Stimulated activated CD4-positive, alpha-beta T cell treated with anti-CD3 and anti-CD28 coated beads, Interleukin-15, amount 100 ng/mL, for 48 hours (primary cell): ENCODE measurements around the gene RAB7B.

Source experiments
- DNase-seq, 2 donors: peaks; one replicate each; pipeline ENCODE4 v3.0.0-alpha.2; 2020; ENCODE audit warnings: low read depth in 2 of 2

RAB7B gene

DNA sequence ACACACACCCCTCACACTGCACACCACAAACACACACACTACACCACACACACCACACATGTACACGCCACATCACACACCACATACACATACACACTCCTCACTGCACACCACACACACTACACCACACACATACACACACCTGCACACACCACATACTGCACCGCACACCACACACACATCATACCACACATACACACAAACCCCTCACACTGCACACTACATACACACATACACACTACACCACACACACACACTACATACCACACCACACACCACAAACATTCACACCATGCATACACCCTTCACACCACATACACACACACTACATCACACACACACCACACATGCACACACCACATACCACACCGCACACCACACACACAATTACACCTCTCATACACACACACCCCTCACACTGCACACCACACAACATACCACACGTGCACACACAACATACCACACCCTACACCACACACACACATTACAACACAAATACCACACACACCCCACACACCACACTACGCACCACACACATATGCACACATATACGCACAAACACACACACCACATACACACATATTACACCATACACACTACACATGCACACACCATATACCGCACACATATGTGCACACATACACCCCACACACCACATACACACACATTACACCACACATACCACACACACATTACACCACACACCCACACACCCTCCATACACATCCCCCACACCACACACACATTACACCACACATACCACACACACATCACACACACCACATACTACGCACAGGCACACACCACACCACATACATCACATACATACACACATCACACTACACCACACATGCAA is 29.6 kb downstream of the RAB7B start:
- DNase-seq = no peak

DNA sequence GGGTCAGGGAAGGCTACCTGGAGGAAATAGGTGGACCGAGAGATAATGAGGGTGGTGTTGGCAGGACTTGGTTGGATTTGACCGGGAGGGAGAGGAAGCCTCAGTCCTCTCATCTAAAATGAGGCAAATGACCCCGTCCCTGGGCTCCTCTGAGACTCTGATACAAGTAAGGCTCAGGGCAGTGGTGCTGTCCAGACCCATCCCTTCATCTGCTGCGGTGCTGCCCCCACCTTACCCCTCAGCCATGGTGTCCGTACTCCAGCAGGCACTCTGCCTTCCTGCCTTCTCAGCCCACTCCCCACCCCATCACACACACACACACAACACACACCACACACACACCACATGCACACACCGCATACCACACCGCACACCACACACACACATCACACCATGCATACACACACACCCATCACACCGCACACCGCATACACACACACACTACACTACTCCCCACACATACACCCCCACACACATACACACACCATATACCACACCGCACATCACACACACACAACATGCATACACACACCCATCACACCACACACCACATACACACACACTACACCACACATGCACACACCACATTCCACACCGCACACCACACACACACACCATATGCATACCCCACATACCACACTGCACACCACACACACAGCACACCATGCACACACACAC is 30.6 kb downstream of the RAB7B start:
- no peak for DNase-seq

DNA sequence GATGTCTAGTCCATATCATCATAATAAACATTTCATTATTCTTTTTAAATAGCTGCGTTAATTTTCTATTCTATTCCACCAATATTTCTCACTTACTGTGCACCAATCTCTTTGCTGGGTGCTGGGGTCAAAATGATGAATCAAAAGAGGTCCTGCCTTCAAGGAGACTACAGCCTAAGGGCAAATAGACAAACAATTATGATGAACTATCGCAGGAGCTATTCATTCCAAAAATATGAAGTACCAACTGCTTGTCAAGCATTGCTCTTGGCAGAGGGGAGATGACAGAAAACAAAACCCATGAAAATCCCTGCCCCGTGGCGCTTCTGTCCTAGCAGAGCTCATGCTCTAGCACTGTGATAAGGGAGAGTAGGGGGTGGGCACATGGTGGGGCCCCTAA is 31.1 kb downstream of the RAB7B start:
- DNase-seq = no peak

DNA sequence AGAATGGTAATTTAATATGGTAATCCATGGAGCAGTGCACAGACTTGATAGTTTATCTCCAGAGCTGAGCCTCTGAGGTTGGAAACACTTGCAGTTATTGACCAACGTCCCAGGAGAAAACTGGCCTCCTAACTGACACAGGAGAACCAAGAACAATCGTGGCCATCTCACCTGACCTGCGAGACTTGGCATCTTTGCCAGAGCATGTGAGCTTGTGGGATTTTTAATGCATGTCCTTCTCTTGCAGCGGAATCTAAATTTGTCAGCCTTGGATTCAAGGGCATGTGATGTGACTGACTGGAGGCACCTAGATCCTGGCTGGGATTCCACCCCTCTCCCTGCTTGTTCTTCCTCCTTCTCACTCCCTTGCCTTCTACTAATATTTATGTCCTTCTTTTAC is 32.1 kb downstream of the RAB7B start:
- DNase-seq = no peak

DNA sequence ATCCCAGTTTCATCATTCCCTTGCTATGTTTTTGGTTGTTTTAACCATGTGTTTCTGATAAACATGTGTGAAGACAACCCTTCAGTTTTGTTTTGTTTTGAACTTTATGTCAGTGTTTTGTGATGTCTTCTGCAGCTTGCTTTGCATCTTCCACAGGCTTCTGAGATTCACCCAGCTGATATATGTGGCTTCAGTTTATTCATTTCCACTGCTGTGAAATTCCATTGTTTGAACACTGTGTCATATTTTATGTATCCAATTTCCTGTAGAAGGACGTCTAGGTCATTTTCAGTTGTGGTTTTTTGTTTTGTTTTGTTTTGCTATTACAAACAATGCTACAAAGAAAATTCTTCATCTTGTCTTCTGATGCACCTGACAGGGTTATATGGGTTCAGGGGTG is 32.7 kb downstream of the RAB7B start:
- no peak for DNase-seq

DNA sequence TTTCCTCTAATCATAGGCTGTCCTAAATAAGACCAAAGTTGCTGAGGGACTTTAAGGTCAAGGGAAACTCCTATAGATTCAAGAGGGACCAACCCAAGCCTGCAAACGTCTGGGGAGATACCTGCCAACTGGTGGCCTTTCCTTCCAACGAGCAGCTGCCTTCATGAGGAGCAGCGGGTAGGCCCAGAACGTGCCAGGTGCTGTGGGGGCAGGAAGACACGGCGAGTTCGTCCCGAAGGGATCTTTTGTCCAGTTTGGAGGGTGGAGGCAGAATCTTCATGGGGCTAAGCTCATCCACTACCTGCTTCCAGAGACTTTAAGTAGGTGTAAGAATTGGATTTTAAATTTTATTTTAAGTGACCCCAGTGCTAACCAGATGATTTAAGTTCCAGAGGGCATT is 34.0 kb downstream of the RAB7B start:
- DNase-seq = no peak

DNA sequence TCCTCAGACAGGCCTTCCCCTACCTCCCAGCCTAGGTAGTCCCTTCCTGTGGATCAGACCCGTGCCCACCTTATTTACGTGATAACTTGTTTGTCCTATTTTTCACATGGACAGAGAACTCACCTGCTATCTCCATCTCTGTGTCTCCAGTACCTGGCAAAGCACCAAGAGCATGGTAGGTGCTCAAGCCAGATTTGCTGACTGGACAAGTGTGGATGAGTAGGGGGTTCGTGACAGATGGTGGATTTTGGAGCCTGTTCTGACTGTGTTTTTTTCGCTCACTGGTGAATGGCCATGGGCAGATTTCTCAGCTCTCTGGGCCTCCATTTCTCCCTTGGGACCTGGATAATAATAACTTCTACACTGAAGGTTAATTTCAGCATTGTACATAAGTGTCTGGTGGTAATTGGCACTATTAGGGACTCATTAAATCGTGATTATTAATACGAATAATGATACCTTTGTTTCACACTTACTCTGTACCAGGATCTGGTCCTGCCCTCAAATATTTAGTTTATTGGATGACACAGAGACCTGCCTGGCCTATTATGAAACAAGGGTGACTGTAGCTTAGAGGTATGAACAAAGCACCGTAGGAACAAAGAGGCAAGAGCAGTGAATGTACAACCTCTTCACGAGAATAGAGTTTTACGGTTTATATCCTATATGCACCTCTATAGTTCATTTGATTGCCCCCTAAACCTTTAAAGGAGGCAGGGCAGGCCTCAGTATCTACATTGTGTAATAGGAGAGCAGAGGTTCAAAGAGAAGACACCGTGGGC is 35.5 kb downstream of the RAB7B start:
- DNase-seq = no peak

DNA sequence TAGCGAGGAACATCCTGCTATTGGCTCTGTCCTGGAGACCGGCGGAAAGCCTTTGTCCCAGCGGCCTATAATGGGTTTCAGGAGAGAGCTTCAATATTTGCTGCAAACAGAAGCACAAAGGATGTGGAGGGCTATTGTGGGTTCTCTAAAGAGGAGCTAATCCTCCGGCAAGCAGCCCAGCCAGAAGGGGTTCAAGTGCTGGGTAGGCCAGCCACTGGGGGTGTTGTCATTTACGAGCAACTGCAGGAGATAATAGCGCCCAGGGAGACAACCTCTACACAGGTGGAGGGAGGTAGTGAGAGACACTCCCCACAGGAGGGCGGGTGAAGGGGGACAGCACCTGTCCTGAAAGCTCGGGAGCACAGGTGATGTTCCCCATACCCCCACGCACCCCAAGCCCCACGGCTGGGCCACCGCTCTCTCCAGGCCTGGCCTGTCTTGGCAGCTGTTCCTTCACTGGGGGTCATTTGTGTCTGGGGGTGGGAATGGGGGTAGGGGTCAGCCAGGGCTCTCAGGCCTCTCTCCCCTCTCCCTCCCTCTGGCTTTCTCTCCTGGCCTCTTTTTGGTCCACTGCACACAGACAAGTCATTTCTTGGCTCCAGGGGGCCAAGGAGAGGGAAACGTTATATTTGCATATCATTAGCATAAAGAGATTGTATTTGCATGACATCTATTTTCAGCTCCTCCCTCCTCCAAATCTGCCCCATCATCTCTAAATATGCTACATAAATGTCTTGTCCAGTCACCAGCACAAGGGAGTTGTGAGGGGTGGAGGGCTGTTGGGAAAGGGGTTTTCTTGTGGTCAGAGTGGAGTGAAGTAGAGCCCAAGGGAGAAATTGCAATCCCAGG is 37.9 kb downstream of the RAB7B start:
- DNase-seq = no peak

DNA sequence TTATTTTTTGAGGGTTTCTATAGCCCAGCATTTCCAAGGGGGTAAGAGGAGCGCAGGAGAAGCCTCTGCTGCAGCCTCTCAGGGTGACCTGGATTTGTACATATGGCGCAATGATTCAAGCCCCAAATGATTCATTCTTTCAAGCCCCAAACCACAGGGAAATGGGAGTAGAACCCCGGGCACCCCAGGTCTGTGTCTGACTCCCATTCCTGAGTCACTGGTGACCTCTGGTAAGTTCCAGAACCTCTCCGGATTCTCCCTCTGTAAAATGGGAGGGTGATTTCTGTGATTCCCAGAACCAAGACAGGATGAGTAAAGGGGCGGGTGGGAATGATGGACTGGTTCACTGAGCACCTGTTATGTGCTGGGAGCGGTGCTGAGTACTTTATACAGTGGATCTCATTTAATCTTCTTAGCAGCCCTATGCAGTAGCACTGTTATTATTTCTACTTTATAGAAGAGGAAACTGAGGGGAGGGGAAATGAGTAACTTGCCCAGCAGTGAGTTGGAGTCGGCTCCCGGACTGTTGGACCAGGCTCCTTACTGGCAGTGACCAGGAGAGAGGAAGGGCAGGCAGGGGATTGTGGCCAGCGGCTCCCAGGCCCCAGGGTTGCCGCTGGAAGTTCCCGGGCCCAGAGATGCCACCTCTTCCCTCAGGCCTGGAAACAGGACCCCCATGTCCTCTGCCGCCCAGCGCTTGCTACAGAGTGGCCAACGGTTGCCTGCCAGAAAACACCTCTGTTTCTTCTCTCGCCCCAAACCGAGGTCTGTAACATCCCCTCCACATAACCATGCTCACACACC is 39.6 kb downstream of the RAB7B start:
- DNase-seq = no peak

DNA sequence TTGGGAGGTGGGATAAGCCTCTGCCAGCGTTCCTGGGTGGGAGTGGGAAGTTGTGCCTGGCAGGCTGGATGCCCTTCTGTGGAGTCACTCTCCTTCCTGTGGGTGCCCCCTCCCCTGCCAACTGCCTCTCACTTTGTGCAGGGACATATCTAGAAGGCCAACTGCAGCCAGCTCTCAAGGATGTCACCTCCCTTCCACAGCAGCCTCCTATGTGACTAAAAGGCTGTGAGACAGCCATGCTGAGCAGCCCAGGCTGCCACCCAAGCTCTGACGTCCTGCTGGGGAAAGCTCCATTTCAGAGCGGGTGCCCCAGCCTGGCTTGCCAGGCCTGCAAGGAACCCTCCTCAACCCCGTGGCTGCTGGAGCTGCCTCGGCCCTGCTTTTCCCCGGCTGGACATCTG is 40.4 kb downstream of the RAB7B start:
- DNase-seq = no peak

DNA sequence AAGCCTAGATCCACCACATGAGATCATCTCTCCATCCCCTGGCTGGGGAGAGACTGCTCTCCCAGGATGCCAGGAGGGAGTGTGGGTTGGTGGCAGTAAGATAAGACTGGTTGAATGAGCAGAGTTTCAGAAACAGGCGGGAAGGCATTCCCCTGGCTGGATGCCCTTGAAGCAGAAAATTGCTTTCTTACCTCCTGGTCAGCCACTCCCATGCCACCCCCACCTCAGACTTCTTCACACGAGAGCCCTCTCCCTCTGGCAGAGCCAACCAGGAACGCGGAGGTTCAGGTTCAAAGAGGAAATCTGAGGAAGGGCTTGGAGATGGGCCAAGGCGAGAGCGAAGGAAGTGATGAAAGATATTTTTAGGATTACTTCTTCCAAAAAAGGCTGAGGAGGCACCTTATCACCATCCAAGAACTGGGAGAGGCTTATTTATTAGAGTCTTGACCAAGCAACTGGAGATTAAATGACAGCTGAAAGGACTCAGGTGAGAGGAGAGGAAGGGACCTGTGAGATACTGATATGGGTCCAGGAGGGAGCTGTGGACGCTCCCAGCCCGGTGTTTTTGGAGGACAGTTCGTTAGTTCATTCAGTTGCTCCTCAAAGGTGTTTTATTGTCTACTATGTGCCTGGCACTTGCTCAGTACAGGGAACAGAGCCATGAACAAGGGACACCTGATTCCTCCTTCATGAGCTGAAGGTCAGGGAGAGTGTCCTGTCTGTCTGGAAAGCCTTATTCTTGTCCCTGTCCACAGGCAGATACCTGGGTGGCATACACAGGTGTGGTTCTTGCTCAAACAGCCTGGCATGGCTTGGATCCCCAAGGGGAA is 41.0 kb downstream of the RAB7B start:
- DNase-seq = no peak

DNA sequence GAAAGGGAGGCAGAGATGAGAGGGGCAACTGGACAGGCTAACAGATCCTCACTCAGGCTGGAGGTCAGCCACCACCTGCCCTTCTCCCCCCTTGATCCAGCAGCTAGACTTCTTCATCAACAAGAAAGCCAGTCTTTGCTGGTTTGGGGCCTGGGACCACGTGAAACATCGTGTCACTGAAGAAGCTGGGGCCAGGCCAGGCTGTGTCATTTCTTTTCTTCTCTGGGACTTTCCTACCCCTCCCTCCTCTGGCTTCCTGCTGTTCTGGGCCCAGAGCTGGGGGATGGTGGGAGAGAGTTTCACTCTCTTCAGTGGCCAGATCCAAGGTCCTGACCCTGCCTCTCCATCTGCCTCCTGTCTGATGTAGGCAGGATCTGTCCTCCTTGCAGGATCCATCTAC is 41.8 kb downstream of the RAB7B start:
- no peak for DNase-seq

DNA sequence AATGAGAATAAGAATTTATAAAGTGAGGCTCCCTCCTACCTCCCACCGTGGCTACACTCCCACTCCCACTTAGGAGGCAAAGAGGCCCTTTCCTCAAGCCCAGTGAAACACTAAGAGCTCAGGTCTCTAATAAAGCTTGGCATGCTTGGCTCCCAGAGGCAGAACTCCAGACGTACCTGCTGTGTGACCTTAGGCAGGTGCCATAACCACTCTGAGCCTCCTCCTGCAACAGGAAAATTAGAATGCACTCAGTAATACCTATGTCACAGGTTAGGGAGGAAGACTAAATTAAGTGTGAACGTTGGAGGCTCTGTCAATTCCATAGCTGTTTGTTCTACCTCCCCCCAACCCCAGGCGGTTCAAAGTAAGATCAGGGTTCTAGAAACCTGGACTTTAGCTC is 43.4 kb downstream of the RAB7B start:
- no peak for DNase-seq

DNA sequence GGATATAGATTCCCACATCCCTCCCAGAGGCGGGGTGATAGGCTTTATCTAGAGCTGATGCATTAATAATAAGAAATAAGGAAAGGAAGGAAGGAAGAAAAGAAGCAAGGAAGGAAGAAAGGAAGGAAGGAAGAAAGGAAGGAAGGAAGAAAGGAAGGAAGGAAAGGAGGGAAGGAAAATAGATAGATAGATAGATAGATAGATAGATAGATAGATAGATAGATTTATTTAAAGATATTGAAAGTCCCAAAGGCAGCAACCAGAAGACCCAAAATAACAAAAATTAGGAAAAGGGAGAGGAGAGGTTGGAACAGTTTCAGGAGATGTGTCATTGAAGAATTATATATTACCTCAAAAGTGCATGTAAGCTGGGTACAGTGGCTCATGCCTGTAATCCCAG is 47.7 kb downstream of the RAB7B start:
- no peak for DNase-seq

DNA sequence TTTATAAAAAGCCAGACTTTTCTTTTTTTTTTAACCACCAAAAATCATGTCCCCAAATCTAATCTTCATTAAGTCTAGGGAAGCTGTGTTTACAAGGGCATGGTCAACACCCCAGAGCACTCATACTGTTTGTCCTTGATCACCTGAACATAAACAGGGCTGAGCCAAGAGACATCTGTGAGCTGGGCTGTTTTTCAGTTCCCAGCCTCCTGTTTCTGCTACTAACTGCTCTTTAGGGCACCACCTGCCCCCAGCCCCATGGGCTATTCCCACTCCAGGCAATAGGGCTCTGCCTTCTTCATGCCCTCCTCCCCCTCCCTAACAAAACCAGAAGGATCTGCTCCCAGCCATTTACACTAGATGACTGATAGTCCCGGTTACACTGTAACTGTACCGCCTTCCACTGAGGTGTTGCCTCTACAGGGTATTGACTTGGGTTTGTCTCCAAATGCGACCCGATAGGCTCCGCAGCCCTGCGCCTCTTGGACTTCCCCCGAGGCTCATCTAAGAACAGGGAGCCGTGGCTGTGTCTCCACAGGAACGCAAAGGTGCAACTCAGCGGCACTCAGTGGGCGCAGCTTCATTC is 48.3 kb downstream of the RAB7B start:
- no peak for DNase-seq

DNA sequence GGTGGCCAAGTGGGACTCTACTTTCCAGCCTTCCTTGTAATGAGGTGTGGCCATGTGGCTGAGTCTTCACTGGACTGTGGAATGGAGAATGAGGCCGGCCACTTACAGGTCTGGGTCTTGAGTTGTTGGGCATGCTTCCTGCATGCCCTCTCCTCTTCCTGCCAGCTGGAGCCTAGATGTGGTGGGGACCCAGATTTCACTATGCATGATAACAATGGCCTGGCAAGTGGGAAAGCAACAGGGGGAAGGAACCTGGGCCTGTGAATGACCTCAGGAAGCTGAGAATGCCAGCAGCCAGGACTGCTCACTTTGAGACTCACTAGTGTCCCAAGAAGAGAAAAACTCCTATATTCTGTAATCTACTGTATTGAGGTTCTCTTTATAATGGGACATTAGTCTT is 51.4 kb downstream of the RAB7B start:
- DNase-seq = no peak

DNA sequence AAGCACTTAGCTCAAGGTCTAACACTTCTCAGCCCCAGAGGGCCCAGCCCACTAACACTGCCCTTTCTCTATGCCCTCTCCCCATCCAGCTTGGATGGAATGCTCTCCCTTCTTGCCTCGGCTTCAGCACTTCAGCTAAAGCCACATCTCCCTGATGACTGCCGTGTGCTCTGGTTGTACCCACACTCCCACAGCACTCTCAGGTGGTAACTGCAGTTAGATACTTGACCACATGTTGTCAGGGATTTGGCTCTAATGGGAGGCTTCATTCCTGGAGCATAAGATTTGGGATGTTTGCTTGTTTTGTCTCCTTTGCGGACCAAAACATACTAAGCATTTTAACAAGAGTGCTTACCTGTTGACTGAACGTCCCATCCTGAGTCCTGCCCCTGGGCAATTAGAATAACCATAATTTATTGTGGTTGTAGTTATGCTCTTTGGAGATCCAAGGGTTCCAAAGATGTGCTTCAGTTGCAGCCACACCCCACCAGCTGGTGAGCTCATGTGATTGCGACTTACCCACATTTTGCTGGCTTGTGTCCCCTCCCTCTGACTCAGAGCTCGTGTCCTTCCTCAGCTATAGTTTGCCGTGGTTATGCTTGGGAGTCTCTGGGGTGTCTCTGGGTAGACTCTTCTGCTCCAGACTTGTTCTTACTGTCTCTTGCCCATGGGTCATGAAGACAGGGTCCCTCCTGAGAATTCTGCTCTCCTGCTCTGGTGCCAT is 52.2 kb downstream of the RAB7B start:
- no peak for DNase-seq

DNA sequence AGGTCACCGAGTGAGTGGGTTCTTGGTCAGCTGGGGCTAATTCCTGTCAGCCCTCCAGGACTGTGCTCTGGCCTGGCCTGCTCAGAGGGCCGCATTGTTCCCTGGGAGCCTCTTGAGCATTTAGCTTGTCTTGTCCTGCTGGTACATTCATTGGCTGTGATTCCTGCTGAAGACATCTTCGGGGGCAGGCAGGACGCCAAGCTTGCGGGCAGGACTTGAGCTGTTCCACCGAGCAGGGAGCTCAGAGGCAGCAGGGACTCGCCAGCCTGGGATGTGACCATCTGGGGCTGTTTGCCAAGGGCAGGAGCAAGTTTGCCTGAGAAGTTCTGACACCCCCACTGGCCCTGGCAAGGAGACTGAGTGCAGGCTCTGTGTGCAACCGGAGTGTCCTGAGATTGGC is 52.9 kb downstream of the RAB7B start:
- no peak for DNase-seq

DNA sequence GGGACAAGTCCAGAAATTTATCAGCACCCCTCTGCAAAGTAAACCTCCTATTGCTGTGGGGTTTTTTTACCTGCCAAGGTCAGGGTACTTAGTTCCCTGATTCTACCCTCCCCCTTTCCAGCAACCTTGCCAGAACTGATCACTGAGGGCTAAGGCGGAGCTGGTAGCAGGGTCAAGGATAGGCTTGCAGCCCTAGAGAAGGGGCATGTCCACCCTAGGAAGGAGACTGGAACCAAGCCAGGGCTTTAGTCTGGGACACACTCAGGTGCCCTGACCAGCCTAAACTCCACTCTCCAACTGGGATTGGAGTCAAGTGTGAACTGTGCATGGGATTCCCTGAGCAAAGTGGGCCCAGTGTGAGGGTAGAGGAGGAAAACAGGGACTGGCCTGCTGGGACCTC is 53.4 kb downstream of the RAB7B start:
- no peak for DNase-seq
